Epithelial cell of proximal tubule (primary cell): ENCODE measurements around the gene PIPOX. TPM values are rescaled to one million over a fixed set of nuclear protein-coding genes. Genes with fewer than 3 reads are reported as not detected.

ENCODE experiments used
- DNase-seq: peaks from one replicate; pipeline ENCODE4 v3.0.0-alpha.2; 2011; ENCODE audit warnings: low read depth
- H3K4me3 ChIP-seq: 2 replicates; pipeline ENCODE4 v1.5.1; 2011; ENCODE audit warnings: low read depth, mild to moderate bottlenecking, low read length
- CTCF ChIP-seq: conservative IDR thresholded peaks from 2 replicates; pipeline ENCODE4 v1.5.1; 2012; ENCODE audit warnings: low read depth, mild to moderate bottlenecking, low read length
- total RNA-seq: library from RNA; depleted of rRNA; stranded (reverse); fragments of >200 nt; gene quantifications from 2 replicates; pipeline ENCODE4 v1.2.3, GENCODE V29; 2015

The PIPOX gene
- total RNA-seq, 1 donor from 2014 or later, result 0.35 TPM

- no peak for TF ChIP-seq CTCF
Observed at GRCh38 chr17:29018788-29019474, 24.0 kb upstream of the PIPOX start.

GRCh38 chr17:29019475-29020181 lies 23.3 kb upstream of the PIPOX start:
- DNase-seq, result no peak
- no peak for TF ChIP-seq CTCF
- no peak overlapping the region for H3K4me3 ChIP-seq

More at GRCh38 chr17:29018788-29019474, 24.0 kb upstream of the PIPOX start:
- no peak for DNase-seq
- H3K4me3 ChIP-seq, result no peak overlapping the region

- H3K4me3 ChIP-seq, result no peak overlapping the region
- no peak for DNase-seq
- no peak for TF ChIP-seq CTCF
Observed at GRCh38 chr17:29020576-29020975, 22.4 kb upstream of the PIPOX start.

- no peak overlapping the region for H3K4me3 ChIP-seq
- no peak for DNase-seq
- TF ChIP-seq CTCF, result no peak
Observed at GRCh38 chr17:29021226-29021625, 21.7 kb upstream of the PIPOX start.

GRCh38 chr17:29022074-29022473 lies 20.9 kb upstream of the PIPOX start:
- H3K4me3 ChIP-seq, result no peak overlapping the region
- no peak for DNase-seq
- no peak for TF ChIP-seq CTCF

GRCh38 chr17:29024316-29024952 lies 18.5 kb upstream of the PIPOX start:
- no peak overlapping the region for H3K4me3 ChIP-seq
- no peak for DNase-seq
- TF ChIP-seq CTCF, result no peak

GRCh38 chr17:29031488-29031887 lies 11.5 kb upstream of the PIPOX start:
- no peak overlapping the region for H3K4me3 ChIP-seq
- no peak for TF ChIP-seq CTCF
- DNase-seq, result no peak
